ENCODE data around the gene PBX2.
"Not testable (repeated sequence)": the region's sequence is repeated elsewhere in the genome, so short reads cannot be mapped to it uniquely, and the experiment has no call there.

Gene PBX2

GRCh38 chr6:32187009-32187709, 2.8 kb downstream of the PBX2 start:
- peak overlapping the region; percentile 15 for H3K27ac ChIP-seq (ENCODE audit: low read depth, low read length, poor library complexity, severe bottlenecking)
- H3K36me3 ChIP-seq (ENCODE audit: insufficient read depth, low read length) = peaks cover 40% of the 10 kb centered on the region; the same call in 1 of the 2 replicates
- no peak for TF ChIP-seq CTCF (IDR thresholded peaks at IDR 0.05; ENCODE audit: low read length)
- TF ChIP-seq EZH2 (IDR thresholded peaks at IDR 0.05; ENCODE audit: borderline replicate concordance, low read length) = no peak
- H4K20me1 ChIP-seq (ENCODE audit: insufficient read depth, low read length) = no peaks in the 10 kb centered on the region
- no peak overlapping the region for H3K4me2 ChIP-seq (ENCODE audit: low read length)
- H3K4me3 ChIP-seq (ENCODE audit: low read depth, low read length, poor library complexity, severe bottlenecking) = no peak overlapping the region
- peaks cover 31% of the 10 kb centered on the region for H3K4me1 ChIP-seq (ENCODE audit: insufficient read depth, low read length, severe bottlenecking)
- no peaks in the 10 kb centered on the region for H3K79me2 ChIP-seq (ENCODE audit: insufficient read depth, low read length)
- H2AFZ ChIP-seq (ENCODE audit: low read length) = no peak overlapping the region
- H3K9me2 ChIP-seq (ENCODE audit: low read depth, low read length) = no peaks in the 10 kb centered on the region
- H3K9me3 ChIP-seq (ENCODE audit: low read length) = no peaks in the 10 kb centered on the region
- H3K27me3 ChIP-seq (ENCODE audit: insufficient read depth, low read length) = no peaks in the 10 kb centered on the region
- H3K9ac ChIP-seq (ENCODE audit: low read length) = no peak overlapping the region
- no peaks in the 10 kb centered on the region for H3F3A ChIP-seq (ENCODE audit: insufficient read depth, low read length)

- not testable (repeated sequence) for H3K4me2 ChIP-seq (ENCODE audit: low read length); H3K79me2 ChIP-seq (ENCODE audit: insufficient read depth, low read length); H4K20me1 ChIP-seq (ENCODE audit: insufficient read depth, low read length); H3F3A ChIP-seq (ENCODE audit: insufficient read depth, low read length); H2AFZ ChIP-seq (ENCODE audit: low read length); H3K4me3 ChIP-seq (ENCODE audit: low read depth, low read length, poor library complexity, severe bottlenecking); H3K9me2 ChIP-seq (ENCODE audit: low read depth, low read length); H3K27me3 ChIP-seq (ENCODE audit: insufficient read depth, low read length); H3K9me3 ChIP-seq (ENCODE audit: low read length); H3K9ac ChIP-seq (ENCODE audit: low read length)
- Histone ChIP-seq H3K4me1 (ENCODE audit: insufficient read depth, low read length, severe bottlenecking) (peaks cover 22% of the 10 kb centered on the region), H3K36me3 (ENCODE audit: insufficient read depth, low read length) (peaks cover 44% of the 10 kb centered on the region; the same call in 1 of the 2 replicates), H3K27ac (ENCODE audit: low read depth, low read length, poor library complexity, severe bottlenecking) (peak overlapping the region; percentile 15)
Measured at GRCh38 chr6:32186151-32186840, 3.7 kb downstream of the PBX2 start.

- H4K20me1 ChIP-seq (ENCODE audit: insufficient read depth, low read length); H3K4me2 ChIP-seq (ENCODE audit: low read length); H3F3A ChIP-seq (ENCODE audit: insufficient read depth, low read length); H3K9me3 ChIP-seq (ENCODE audit: low read length); H3K9me2 ChIP-seq (ENCODE audit: low read depth, low read length); H3K27me3 ChIP-seq (ENCODE audit: insufficient read depth, low read length); H3K9ac ChIP-seq (ENCODE audit: low read length); H2AFZ ChIP-seq (ENCODE audit: low read length); H3K27ac ChIP-seq (ENCODE audit: low read depth, low read length, poor library complexity, severe bottlenecking); H3K79me2 ChIP-seq (ENCODE audit: insufficient read depth, low read length); H3K4me3 ChIP-seq (ENCODE audit: low read depth, low read length, poor library complexity, severe bottlenecking): not testable (repeated sequence)
- H3K36me3 ChIP-seq (ENCODE audit: insufficient read depth, low read length) = peaks cover 49% of the 10 kb centered on the region; the same call in 1 of the 2 replicates
- H3K4me1 ChIP-seq (ENCODE audit: insufficient read depth, low read length, severe bottlenecking) = peaks cover 16% of the 10 kb centered on the region
Measured at GRCh38 chr6:32185681-32186131, 4.3 kb downstream of the PBX2 start.

- H3K9me3 ChIP-seq (ENCODE audit: low read length) = no peaks in the 10 kb centered on the region
- no peaks in the 10 kb centered on the region for H3F3A ChIP-seq (ENCODE audit: insufficient read depth, low read length)
- no peak within 1 kb of the TSS for H3K4me2 ChIP-seq (ENCODE audit: low read length)
- H3K79me2 ChIP-seq (ENCODE audit: insufficient read depth, low read length) = no peaks in the 10 kb centered on the region
- H2AFZ ChIP-seq (ENCODE audit: low read length) = no peak within 1 kb of the TSS
- H3K27ac ChIP-seq (ENCODE audit: low read depth, low read length, poor library complexity, severe bottlenecking) = no peak within 1 kb of the TSS
- H3K4me3 ChIP-seq (ENCODE audit: low read depth, low read length, poor library complexity, severe bottlenecking) = no peak within 1 kb of the TSS
- peaks cover 59% of the 10 kb centered on the region; the same call in 1 of the 2 replicates for H3K36me3 ChIP-seq (ENCODE audit: insufficient read depth, low read length)
- H3K9ac ChIP-seq (ENCODE audit: low read length) = no peak within 1 kb of the TSS
- no peaks in the 10 kb centered on the region for H3K9me2 ChIP-seq (ENCODE audit: low read depth, low read length)
- no peaks in the 10 kb centered on the region for H3K27me3 ChIP-seq (ENCODE audit: insufficient read depth, low read length)
- no peaks in the 10 kb centered on the region for H4K20me1 ChIP-seq (ENCODE audit: insufficient read depth, low read length)
- peaks cover 14% of the 10 kb centered on the region for H3K4me1 ChIP-seq (ENCODE audit: insufficient read depth, low read length, severe bottlenecking)
- no peak for TF ChIP-seq CTCF (IDR thresholded peaks at IDR 0.05; ENCODE audit: low read length)
- TF ChIP-seq EZH2 (IDR thresholded peaks at IDR 0.05; ENCODE audit: borderline replicate concordance, low read length) = no peak
Measured at GRCh38 chr6:32184084-32184640, 5.8 kb downstream of the PBX2 start, which contains the start of gene AGER. TSS of gene AGER (minus strand) at chr6:32184253. CDS start at chr6:32184222, 31 bp downstream.

Data from OCI-LY1 (cell line).